Upper lobe of right lung (tissue), 1 donor: ENCODE measurements around the gene PCDHGA1. TPM values are rescaled to one million over a fixed set of nuclear protein-coding genes. Genes with fewer than 3 reads are reported as not detected.

Experiments
- ATAC-seq: fragments of 200-7000 bp; cut with Tn5 transposase; one replicate; pipeline ENCODE4 v1.9.1; 2020; ENCODE audit warnings: mild to moderate bottlenecking, moderate library complexity
- DNase-seq: peaks from one replicate; pipeline ENCODE4 v3.0.0-alpha.2; 2020
- H3K27ac ChIP-seq: fragments of 200-600 bp; one replicate; pipeline ENCODE4 v1.8.0; 2022
- H3K27me3 ChIP-seq: fragments of 200-600 bp; one replicate; pipeline ENCODE4 v1.8.0; 2022; ENCODE audit warnings: mild to moderate bottlenecking
- H3K36me3 ChIP-seq: fragments of 200-600 bp; one replicate; pipeline ENCODE4 v1.8.0; 2022
- H3K4me1 ChIP-seq: fragments of 200-600 bp; one replicate; pipeline ENCODE4 v1.8.0; 2022
- H3K4me3 ChIP-seq: fragments of 200-600 bp; one replicate; pipeline ENCODE4 v1.8.0; 2022; ENCODE audit warnings: mild to moderate bottlenecking
- H3K9me3 ChIP-seq: fragments of 200-600 bp; one replicate; pipeline ENCODE4 v1.8.0; 2022
- intact Hi-C: fragments of 100-400 bp; cut with DNase I; formaldehyde crosslinking; loops from one replicate; pipeline ENCODE4 v1.11.0; 2022
- total RNA-seq: library from RNA; stranded (reverse); fragmentation: NEBNext Ultra II Directional; extraction: Animal tissue kit (Norgen Biotek cat#: 25700); gene quantifications from one replicate; pipeline ENCODE4 v1.2.1, GENCODE V29; 2021
- TF ChIP-seq, protein P1 (sequence below): fragments of 200-600 bp; IDR thresholded peaks from one replicate; pipeline ENCODE4 v1.8.0; 2022; ENCODE audit warnings: antibody characterized with exemption
- donor health status: DM: no; HTN: yes; CAD: no; lungs with severe emphysema.

Gene PCDHGA1
- total RNA-seq, 1 donor from 2014 or later = 0.46 TPM

DNA sequence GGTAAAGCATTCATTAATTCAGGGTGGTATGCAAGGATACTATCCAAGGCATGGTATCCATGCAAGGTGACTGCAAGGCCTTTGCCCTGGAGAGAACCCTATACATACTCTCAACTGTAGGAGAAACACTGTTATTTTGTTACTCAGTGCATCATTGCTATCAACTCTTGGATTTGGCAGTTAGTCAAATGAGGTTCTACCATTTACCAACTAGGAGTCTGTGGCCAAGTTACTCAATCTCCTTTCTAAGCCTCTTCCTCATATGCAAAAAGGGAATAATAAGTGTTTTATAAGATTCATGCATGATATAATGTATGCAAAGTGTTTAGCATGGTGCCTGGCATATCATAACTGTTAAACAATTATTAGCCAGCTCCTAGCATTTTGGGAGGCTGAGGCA lies 149.5 kb downstream of the PCDHGA1 start:
- Histone ChIP-seq H3K36me3 (no peaks in the 10 kb centered on the region), H3K9me3 (no peaks in the 10 kb centered on the region), H3K4me1 (peaks cover 36% of the 10 kb centered on the region), H3K27me3 (peaks cover 9% of the 10 kb centered on the region), H3K27ac (no peak overlapping the region), H3K4me3 (peak overlapping the region; percentile 64)
- DNase-seq = no peak
- no peak for ATAC-seq
- TF ChIP-seq, protein P1, sequence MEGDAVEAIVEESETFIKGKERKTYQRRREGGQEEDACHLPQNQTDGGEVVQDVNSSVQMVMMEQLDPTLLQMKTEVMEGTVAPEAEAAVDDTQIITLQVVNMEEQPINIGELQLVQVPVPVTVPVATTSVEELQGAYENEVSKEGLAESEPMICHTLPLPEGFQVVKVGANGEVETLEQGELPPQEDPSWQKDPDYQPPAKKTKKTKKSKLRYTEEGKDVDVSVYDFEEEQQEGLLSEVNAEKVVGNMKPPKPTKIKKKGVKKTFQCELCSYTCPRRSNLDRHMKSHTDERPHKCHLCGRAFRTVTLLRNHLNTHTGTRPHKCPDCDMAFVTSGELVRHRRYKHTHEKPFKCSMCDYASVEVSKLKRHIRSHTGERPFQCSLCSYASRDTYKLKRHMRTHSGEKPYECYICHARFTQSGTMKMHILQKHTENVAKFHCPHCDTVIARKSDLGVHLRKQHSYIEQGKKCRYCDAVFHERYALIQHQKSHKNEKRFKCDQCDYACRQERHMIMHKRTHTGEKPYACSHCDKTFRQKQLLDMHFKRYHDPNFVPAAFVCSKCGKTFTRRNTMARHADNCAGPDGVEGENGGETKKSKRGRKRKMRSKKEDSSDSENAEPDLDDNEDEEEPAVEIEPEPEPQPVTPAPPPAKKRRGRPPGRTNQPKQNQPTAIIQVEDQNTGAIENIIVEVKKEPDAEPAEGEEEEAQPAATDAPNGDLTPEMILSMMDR = no peak
- intact Hi-C loops = no loop called here

DNA sequence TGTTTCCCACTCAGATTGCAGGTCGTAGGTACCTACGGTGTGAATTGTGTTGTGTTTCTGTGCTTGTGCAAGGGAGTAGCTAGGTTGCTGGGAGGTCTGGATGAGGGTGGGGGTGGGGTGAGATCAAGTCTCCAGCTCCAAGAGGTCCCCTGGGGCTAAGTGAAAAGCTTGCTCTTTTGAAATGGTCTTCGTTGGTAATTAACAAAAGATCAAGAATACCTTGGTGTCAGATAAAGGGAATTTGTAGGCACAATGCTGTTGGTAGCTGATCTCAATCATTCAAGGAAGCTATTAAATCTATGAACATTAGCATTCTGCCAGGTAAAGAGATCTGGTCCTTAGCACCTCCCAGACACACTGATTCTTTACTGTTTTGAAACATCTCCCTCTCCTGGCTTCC lies 153.6 kb downstream of the PCDHGA1 start:
- Histone ChIP-seq H3K4me1 (peaks cover 18% of the 10 kb centered on the region), H3K36me3 (peaks cover 4% of the 10 kb centered on the region), H3K4me3 (peak overlapping the region; percentile 33), H3K27me3 (peaks cover 5% of the 10 kb centered on the region), H3K9me3 (no peaks in the 10 kb centered on the region), H3K27ac (no peak overlapping the region)
- no peak for ATAC-seq
- DNase-seq = no peak
- TF ChIP-seq, protein P1 = no peak
- intact Hi-C loops = no loop called here

DNA sequence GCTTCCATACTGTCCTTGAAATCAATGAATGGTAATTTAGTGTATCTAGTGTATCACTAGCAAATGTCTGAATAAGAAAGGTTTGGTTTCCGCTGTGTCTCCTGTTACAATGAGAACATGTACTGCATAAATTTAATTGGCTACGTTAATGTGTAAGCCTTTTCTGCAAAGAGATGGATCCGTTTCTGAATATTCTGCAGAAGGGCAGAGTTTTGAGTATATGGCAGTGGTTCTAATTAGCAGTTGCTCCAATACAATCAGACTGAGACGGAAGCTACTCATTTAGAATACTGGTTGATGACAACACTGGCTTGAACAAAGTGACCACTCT lies 154.0 kb downstream of the PCDHGA1 start:
- Histone ChIP-seq H3K4me3 (peak overlapping the region; percentile 33), H3K36me3 (peaks cover 4% of the 10 kb centered on the region), H3K27ac (no peak overlapping the region), H3K9me3 (no peaks in the 10 kb centered on the region), H3K27me3 (peaks cover 5% of the 10 kb centered on the region), H3K4me1 (peaks cover 18% of the 10 kb centered on the region)
- ATAC-seq (no peak), DNase-seq (no peak)
- intact Hi-C loops = no loop called here
- TF ChIP-seq, protein P1 = no peak

DNA sequence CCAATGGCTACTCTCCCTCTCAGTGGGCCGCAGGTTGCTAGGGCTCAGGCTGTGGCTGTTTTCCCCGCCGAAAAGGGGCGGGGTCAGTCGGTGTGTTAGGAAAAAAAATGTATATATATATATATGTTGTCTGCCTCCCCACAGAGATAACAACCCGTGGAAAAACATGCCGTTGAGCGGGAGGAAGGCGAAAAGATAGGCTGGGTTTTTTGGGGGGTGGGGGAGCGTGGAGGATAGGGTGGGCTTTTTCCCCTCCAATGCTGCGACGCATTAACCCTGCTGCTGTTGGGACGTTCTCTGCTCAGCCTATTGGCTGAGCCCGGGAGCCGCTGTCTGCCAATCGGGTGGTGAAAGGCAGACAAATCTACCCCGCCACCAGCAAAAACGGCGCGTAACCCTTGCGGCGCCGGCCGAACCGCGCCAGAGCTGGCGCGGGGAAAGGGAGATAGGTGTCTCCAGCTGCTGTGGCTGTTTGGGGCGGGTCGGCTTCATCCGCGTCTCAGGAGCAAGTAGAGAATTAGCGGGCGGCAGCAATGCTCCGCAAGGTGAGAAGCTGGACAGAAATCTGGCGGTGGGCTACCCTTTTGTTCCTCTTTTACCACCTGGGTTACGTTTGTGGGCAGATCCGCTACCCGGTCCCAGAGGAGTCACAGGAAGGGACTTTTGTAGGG lies 154.5 kb downstream of the PCDHGA1 start, which contains the start of gene PCDHGC4:
Gene PCDHGC4 (plus strand): TSS at position 390 of the 671 bp plus-strand sequence. CDS start 144 bp downstream, at position 534.
- H3K4me1 ChIP-seq = peaks cover 18% of the 10 kb centered on the region
- intact Hi-C loops = no loop called here
- TF ChIP-seq, protein P1 = no peak

DNA sequence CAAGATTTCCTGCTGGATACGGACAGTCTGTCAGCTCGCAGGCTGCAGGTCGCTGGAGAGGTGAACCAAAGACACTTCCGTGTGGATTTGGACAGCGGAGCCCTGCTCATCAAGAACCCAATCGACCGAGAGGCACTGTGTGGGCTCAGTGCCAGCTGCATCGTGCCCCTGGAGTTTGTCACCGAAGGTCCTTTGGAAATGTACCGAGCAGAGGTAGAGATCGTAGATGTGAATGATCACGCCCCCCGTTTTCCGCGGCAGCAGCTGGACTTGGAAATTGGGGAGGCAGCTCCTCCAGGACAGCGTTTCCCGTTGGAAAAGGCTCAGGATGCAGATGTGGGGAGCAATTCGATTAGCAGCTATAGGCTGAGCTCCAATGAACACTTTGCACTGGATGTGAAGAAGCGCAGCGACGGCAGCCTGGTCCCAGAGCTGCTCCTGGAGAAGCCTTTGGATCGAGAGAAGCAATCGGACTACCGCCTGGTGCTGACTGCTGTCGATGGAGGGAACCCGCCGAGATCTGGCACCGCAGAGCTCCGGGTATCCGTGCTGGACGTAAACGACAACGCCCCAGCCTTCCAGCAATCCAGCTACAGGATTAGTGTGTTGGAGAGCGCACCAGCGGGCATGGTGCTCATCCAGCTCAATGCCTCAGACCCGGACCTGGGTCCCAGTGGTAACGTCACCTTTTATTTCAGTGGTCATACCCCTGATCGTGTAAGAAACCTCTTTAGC lies 155.2 kb downstream of the PCDHGA1 start:
- peak overlapping the region; percentile 33 for H3K4me3 ChIP-seq
- DNase-seq = no peak

More for the DNA sequence above, 154.5 kb downstream of the PCDHGA1 start, which contains the start of gene PCDHGC4:
- peak within 1 kb of the TSS; percentile 33 for H3K4me3 ChIP-seq
- H3K27me3 ChIP-seq = peaks cover 5% of the 10 kb centered on the region
- H3K36me3 ChIP-seq = peaks cover 4% of the 10 kb centered on the region
- H3K9me3 ChIP-seq = no peaks in the 10 kb centered on the region
- H3K27ac ChIP-seq = no peak within 1 kb of the TSS
- DNase-seq = no peak
- ATAC-seq = peak; percentile 8

More for the DNA sequence above, 155.2 kb downstream of the PCDHGA1 start:
- Histone ChIP-seq H3K4me1 (peaks cover 18% of the 10 kb centered on the region), H3K36me3 (peaks cover 4% of the 10 kb centered on the region), H3K27ac (no peak overlapping the region), H3K9me3 (no peaks in the 10 kb centered on the region), H3K27me3 (peaks cover 5% of the 10 kb centered on the region)
- TF ChIP-seq, protein P1 = no peak
- intact Hi-C loops = no loop called here
- no peak for ATAC-seq
